HEK293 (cell line): ENCODE data around the gene BTBD10.

ENCODE experiments used
- CTCF ChIA-PET: fragments of 350-600 bp; formaldehyde crosslinking; extraction: SDS; loops from one replicate; lab custom pipeline; 2021; ENCODE audit warnings: antibody characterized with exemption; lab: Yijun Ruan, JAX
- POLR2A ChIA-PET: fragments of 300-600 bp; formaldehyde crosslinking; extraction: SDS; loops from one replicate; lab custom pipeline; 2020; ENCODE audit warnings: antibody characterized with exemption, inconsistent platforms; lab: Yijun Ruan, JAX
- H3K27ac ChIP-seq: fragments of 200-500 bp; sonication (Bioruptor generic); 2 replicates; pipeline ENCODE4 v1.5.1; 2014; ENCODE audit warnings: low read depth, low read length, control low read depth, inconsistent platforms; ENCODE audit errors: extremely low read depth
- H3K36me3 ChIP-seq, 2 experiments: fragments of 200-500 bp in 1 of 2; sonication (Bioruptor generic) in 1 of 2; 1 replicate in 1 of 2; 2 replicates in 1 of 2; pipeline ENCODE4 v1.5.1; 2014 to 2017; ENCODE audit warnings: inconsistent platforms in 2 of 2, low read length in 2 of 2; ENCODE audit not compliant: control insufficient read depth in 2 of 2, insufficient read depth in 1 of 2
- H3K4me1 ChIP-seq: fragments of 200-500 bp; sonication (Bioruptor generic); 2 replicates; pipeline ENCODE4 v1.5.1; 2014; ENCODE audit warnings: mild to moderate bottlenecking, low read length, inconsistent platforms; ENCODE audit not compliant: control insufficient read depth, insufficient read depth
- H3K4me3 ChIP-seq: 2 replicates; pipeline ENCODE4 v1.5.1; 2011; ENCODE audit warnings: low read depth, mild to moderate bottlenecking, control low read depth, low read length, moderate library complexity
- H3K9me3 ChIP-seq: fragments of 200-500 bp; sonication (Bioruptor generic); 2 replicates; pipeline ENCODE4 v1.5.1; 2014; ENCODE audit warnings: low read depth, low read length, inconsistent platforms; ENCODE audit not compliant: control insufficient read depth, insufficient read depth
- GLIS1 ChIP-seq: fragments of 450-650 bp; formaldehyde crosslinking; IDR thresholded peaks from 2 replicates; pipeline ENCODE4 v1.5.1; 2016; ENCODE audit warnings: missing biosample characterization, missing genetic modification characterization
- MEIS1 ChIP-seq: sonication (generic); formaldehyde crosslinking; IDR thresholded peaks from 2 replicates; pipeline ENCODE4 v1.8.1; 2022; ENCODE audit warnings: missing genetic modification reagents, mild to moderate bottlenecking, borderline replicate concordance
- OSR2 ChIP-seq: fragments of 450-650 bp; formaldehyde crosslinking; IDR thresholded peaks from 2 replicates; pipeline ENCODE4 v1.5.1; 2016; ENCODE audit warnings: missing biosample characterization, missing genetic modification characterization
- PRDM10 ChIP-seq: fragments of 450-650 bp; formaldehyde crosslinking; IDR thresholded peaks from 2 replicates; pipeline ENCODE4 v1.5.1; 2016; ENCODE audit warnings: missing biosample characterization, missing genetic modification characterization
- ZFP37 ChIP-seq: fragments of 450-650 bp; formaldehyde crosslinking; IDR thresholded peaks from 2 replicates; pipeline ENCODE4 v1.5.1; 2016; ENCODE audit warnings: missing biosample characterization, missing genetic modification characterization
- ZNF157 ChIP-seq: fragments of 450-650 bp; formaldehyde crosslinking; IDR thresholded peaks from 2 replicates; pipeline ENCODE4 v1.5.1; 2016; ENCODE audit warnings: missing biosample characterization, missing genetic modification characterization
- ZNF18 ChIP-seq: fragments of 450-650 bp; formaldehyde crosslinking; IDR thresholded peaks from 2 replicates; pipeline ENCODE4 v1.5.1; 2016; ENCODE audit warnings: missing biosample characterization, missing genetic modification characterization
- ZNF214 ChIP-seq: fragments of 450-650 bp; formaldehyde crosslinking; IDR thresholded peaks from 2 replicates; pipeline ENCODE4 v1.5.1; 2017; ENCODE audit warnings: missing biosample characterization, mild to moderate bottlenecking, missing genetic modification characterization, borderline replicate concordance
- ZNF280D ChIP-seq: fragments of 450-650 bp; formaldehyde crosslinking; IDR thresholded peaks from 2 replicates; pipeline ENCODE4 v1.5.1; 2016; ENCODE audit warnings: missing biosample characterization, missing genetic modification characterization
- ZNF354C ChIP-seq: fragments of 450-650 bp; formaldehyde crosslinking; IDR thresholded peaks from 2 replicates; pipeline ENCODE4 v1.5.1; 2016; ENCODE audit warnings: missing biosample characterization, missing genetic modification characterization, low read depth, borderline replicate concordance
- ZNF398 ChIP-seq: fragments of 450-650 bp; formaldehyde crosslinking; IDR thresholded peaks from 2 replicates; pipeline ENCODE4 v1.5.1; 2017; ENCODE audit warnings: missing biosample characterization, missing genetic modification characterization
- ZNF529 ChIP-seq: fragments of 450-650 bp; formaldehyde crosslinking; IDR thresholded peaks from 2 replicates; pipeline ENCODE4 v1.5.1; 2017; ENCODE audit warnings: missing genetic modification characterization, missing biosample characterization; ENCODE audit not compliant: insufficient replicate concordance
- ZNF585B ChIP-seq: fragments of 450-650 bp; formaldehyde crosslinking; IDR thresholded peaks from 2 replicates; pipeline ENCODE4 v1.5.1; 2016; ENCODE audit warnings: missing biosample characterization, missing genetic modification characterization
- ZNF692 ChIP-seq: fragments of 450-650 bp; formaldehyde crosslinking; IDR thresholded peaks from 2 replicates; pipeline ENCODE4 v1.5.1; 2016; ENCODE audit warnings: missing biosample characterization, missing genetic modification characterization
- ZNF768 ChIP-seq: fragments of 450-650 bp; formaldehyde crosslinking; IDR thresholded peaks from 2 replicates; pipeline ENCODE4 v1.5.1; 2018; ENCODE audit warnings: missing biosample characterization, mild to moderate bottlenecking, missing genetic modification characterization
- ZSCAN23 ChIP-seq: fragments of 450-650 bp; formaldehyde crosslinking; IDR thresholded peaks from 2 replicates; pipeline ENCODE4 v1.5.1; 2016; ENCODE audit warnings: missing biosample characterization, missing genetic modification characterization

The BTBD10 gene

GRCh38 chr11:13446444-13446843 is 16.6 kb downstream of the BTBD10 start (continued):
- TF ChIP-seq ZNF692 (tag by site-specific recombination) (no peak), OSR2 (tag by site-specific recombination) (no peak), GLIS1 (tag by site-specific recombination) (no peak), ZNF157 (tag by site-specific recombination) (no peak), ZNF398 (tag by site-specific recombination) (no peak), ZNF768 (tag by site-specific recombination) (no peak), PRDM10 (no peak)

GRCh38 chr11:13445588-13445987 is 17.4 kb downstream of the BTBD10 start:
- H3K9me3 ChIP-seq, result no peaks in the 10 kb centered on the region
- H3K36me3 ChIP-seq, result no peaks in the 10 kb centered on the region
- TF ChIP-seq ZSCAN23 (tag by site-specific recombination) (no peak), ZNF280D (tag by site-specific recombination) (no peak), ZNF768 (tag by site-specific recombination) (no peak), MEIS1 (CRISPR knock-in tag) (no peak), ZFP37 (no peak), ZNF354C (tag by site-specific recombination) (no peak), ZNF585B (tag by site-specific recombination) (no peak), ZNF214 (tag by site-specific recombination) (no peak), ZNF529 (tag by site-specific recombination) (no peak), ZNF18 (tag by site-specific recombination) (no peak)
- H3K27ac ChIP-seq, result no peak overlapping the region
- no peaks in the 10 kb centered on the region for H3K4me1 ChIP-seq
- CTCF ChIA-PET, result interaction anchor here (0.6 kb wide), 3 partner anchors 9 to 528 kb away, joined by 3 to 4 read pairs (median 3); no protein-coding TSS in a partner anchor
- POLR2A ChIA-PET, result no interaction called here
- no peak overlapping the region for H3K4me3 ChIP-seq
